ENCODE data around the gene NCAPH2.

GRCh38 chr22:50461979-50462540, 46.0 kb upstream of the NCAPH2 start:
- TF ChIP-seq EP300 (IDR thresholded peaks at IDR 0.05), result no peak
- TF ChIP-seq POLR2A (IDR thresholded peaks at IDR 0.05), result no peak
- TF ChIP-seq, protein P1, sequence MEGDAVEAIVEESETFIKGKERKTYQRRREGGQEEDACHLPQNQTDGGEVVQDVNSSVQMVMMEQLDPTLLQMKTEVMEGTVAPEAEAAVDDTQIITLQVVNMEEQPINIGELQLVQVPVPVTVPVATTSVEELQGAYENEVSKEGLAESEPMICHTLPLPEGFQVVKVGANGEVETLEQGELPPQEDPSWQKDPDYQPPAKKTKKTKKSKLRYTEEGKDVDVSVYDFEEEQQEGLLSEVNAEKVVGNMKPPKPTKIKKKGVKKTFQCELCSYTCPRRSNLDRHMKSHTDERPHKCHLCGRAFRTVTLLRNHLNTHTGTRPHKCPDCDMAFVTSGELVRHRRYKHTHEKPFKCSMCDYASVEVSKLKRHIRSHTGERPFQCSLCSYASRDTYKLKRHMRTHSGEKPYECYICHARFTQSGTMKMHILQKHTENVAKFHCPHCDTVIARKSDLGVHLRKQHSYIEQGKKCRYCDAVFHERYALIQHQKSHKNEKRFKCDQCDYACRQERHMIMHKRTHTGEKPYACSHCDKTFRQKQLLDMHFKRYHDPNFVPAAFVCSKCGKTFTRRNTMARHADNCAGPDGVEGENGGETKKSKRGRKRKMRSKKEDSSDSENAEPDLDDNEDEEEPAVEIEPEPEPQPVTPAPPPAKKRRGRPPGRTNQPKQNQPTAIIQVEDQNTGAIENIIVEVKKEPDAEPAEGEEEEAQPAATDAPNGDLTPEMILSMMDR (IDR thresholded peaks at IDR 0.05), result no peak

Measured in gastroesophageal sphincter (tissue), 3 donors.